Epithelial cell of proximal tubule (primary cell): ENCODE measurements around the gene IFT172. TPM values are rescaled to one million over a fixed set of nuclear protein-coding genes. Genes with fewer than 3 reads are reported as not detected.

Experiments
- total RNA-seq: library from RNA; depleted of rRNA; stranded (reverse); fragments of >200 nt; gene quantifications from 2 replicates; pipeline ENCODE4 v1.2.3, GENCODE V29; 2015

Gene IFT172
- total RNA-seq, 1 donor from 2014 or later, result 3.7 TPM

Other genes with a start within 250 kb of the IFT172 start
- gene SLC30A3, start 226.7 kb downstream of the IFT172 start, total RNA-seq, result 0.29 TPM in 1 of 2 replicates, not detected in the other
- gene DNAJC5G, start 214.3 kb downstream of the IFT172 start, total RNA-seq, result not detected in 2 replicates
- gene TRIM54, start 207.3 kb downstream of the IFT172 start, total RNA-seq, result 1.5 TPM in 1 of 2 replicates, not detected in the other
- gene UCN, start 181.3 kb downstream of the IFT172 start, total RNA-seq, result not detected in 2 replicates
- 71.3 and 76.5 TPM in 2 replicates for gene MPV17, start 166.6 kb downstream of the IFT172 start, total RNA-seq
- 37.4 and 61.7 TPM in 2 replicates for gene GTF3C2, start 133.0 kb downstream of the IFT172 start, total RNA-seq
- 35.5 and 43.3 TPM in 2 replicates for gene EIF2B4, start 119.4 kb downstream of the IFT172 start, total RNA-seq
- 64.6 and 121 TPM in 2 replicates for gene SNX17, start 119.1 kb downstream of the IFT172 start, total RNA-seq
- 5.6 and 9.5 TPM in 2 replicates for gene ZNF513, start 109.0 kb downstream of the IFT172 start, total RNA-seq
- gene PPM1G, start 80.2 kb downstream of the IFT172 start, total RNA-seq, result 135 and 228 TPM in 2 replicates
- gene NRBP1, start 61.1 kb downstream of the IFT172 start, total RNA-seq, result 60.2 and 77.1 TPM in 2 replicates
- 10.0 and 20.5 TPM in 2 replicates for gene KRTCAP3, start 47.4 kb downstream of the IFT172 start, total RNA-seq
- 7.3 and 26.6 TPM in 2 replicates for gene FNDC4, start 5.5 kb upstream of the IFT172 start, total RNA-seq
- 0.58 TPM in 1 of 2 replicates, not detected in the other for gene GCKR, start 7.1 kb upstream of the IFT172 start, total RNA-seq
- 26.3 and 27.4 TPM in 2 replicates for gene ZNF512, start 93.3 kb upstream of the IFT172 start, total RNA-seq
- gene CCDC121, start 139.3 kb upstream of the IFT172 start, total RNA-seq, result 0.12 and 2.5 TPM in 2 replicates
- 45.3 and 67.6 TPM in 2 replicates for gene GPN1, start 139.3 kb upstream of the IFT172 start, total RNA-seq
- gene SUPT7L, start 173.9 kb upstream of the IFT172 start, total RNA-seq, result 15.3 and 21.3 TPM in 2 replicates
- 25.8 and 34.7 TPM in 2 replicates for gene SLC4A1AP, start 174.1 kb upstream of the IFT172 start, total RNA-seq